Measurements from ENCODE around the gene ACSL1. TPM values are rescaled to one million over a fixed set of nuclear protein-coding genes. Genes with fewer than 3 reads are reported as not detected.

The ACSL1 gene
- total RNA-seq, 2 donors from 2014 or later, result 23.3 to 80.4 TPM

GRCh38 chr4:184705692-184706091 lies 120.1 kb downstream of the ACSL1 start:
- H3K27me3 ChIP-seq, result no peaks in the 10 kb centered on the region
- no peak for TF ChIP-seq CTCF (IDR thresholded peaks at IDR 0.05)
- no peaks in the 10 kb centered on the region for H3K4me1 ChIP-seq
- no peak overlapping the region for H3K4me3 ChIP-seq
- H3K9ac ChIP-seq (ENCODE audit: low read depth in 2 of 2, low read length in 2 of 2), result no peak overlapping the region
- no peaks in the 10 kb centered on the region for H3K9me3 ChIP-seq
- H3K27ac ChIP-seq, result no peak overlapping the region
- DNase-seq, result no peak
- no peaks in the 10 kb centered on the region for H3K36me3 ChIP-seq
- intact Hi-C loops (cut with DNase I), result no loop called here

Small RNAs within 50 kb of the gene (microRNA-seq; reads per million reads assigned to microRNA genes)
- not detected for gene MIR3945

Other genes with a start within 250 kb of the ACSL1 start
- 10 to 100 TPM; 45.4 to 57.9 TPM for gene CASP3, start 176.5 kb downstream of the ACSL1 start, total RNA-seq
- gene PRIMPOL, start 176.2 kb downstream of the ACSL1 start, total RNA-seq, result 10 to 100 TPM; 16.0 to 21.6 TPM
- 10 to 100 TPM; 11.4 to 28.1 TPM for gene CENPU, start 91.9 kb downstream of the ACSL1 start, total RNA-seq
- gene HELT, start 192.5 kb upstream of the ACSL1 start, total RNA-seq, result not detected